ENCODE data around the gene APLP2.

- TF ChIP-seq EZH2 (IDR thresholded peaks at IDR 0.05; ENCODE audit: borderline replicate concordance): no peak
- TF ChIP-seq, protein P1, sequence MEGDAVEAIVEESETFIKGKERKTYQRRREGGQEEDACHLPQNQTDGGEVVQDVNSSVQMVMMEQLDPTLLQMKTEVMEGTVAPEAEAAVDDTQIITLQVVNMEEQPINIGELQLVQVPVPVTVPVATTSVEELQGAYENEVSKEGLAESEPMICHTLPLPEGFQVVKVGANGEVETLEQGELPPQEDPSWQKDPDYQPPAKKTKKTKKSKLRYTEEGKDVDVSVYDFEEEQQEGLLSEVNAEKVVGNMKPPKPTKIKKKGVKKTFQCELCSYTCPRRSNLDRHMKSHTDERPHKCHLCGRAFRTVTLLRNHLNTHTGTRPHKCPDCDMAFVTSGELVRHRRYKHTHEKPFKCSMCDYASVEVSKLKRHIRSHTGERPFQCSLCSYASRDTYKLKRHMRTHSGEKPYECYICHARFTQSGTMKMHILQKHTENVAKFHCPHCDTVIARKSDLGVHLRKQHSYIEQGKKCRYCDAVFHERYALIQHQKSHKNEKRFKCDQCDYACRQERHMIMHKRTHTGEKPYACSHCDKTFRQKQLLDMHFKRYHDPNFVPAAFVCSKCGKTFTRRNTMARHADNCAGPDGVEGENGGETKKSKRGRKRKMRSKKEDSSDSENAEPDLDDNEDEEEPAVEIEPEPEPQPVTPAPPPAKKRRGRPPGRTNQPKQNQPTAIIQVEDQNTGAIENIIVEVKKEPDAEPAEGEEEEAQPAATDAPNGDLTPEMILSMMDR (IDR thresholded peaks at IDR 0.05; ENCODE audit: poor library complexity): no peak
- no peak for TF ChIP-seq EZH2phosphoT487 (IDR thresholded peaks at IDR 0.05; ENCODE audit: low read depth, severe bottlenecking, unreplicated experiment)
Measured at GRCh38 chr11:130174642-130175041, 104.9 kb downstream of the APLP2 start.

Data from hepatocyte (in vitro differentiated cells).